BLaER1 (cell line): ENCODE measurements around the gene LILRB1.
"Not testable (repeated sequence)": the region's sequence is repeated elsewhere in the genome, so short reads cannot be mapped to it uniquely, and the experiment has no call there.

Experiments
- H3K27ac ChIP-seq: shearing (Covaris generic); formaldehyde crosslinking; 2 replicates; pipeline ENCODE4 v1.8.1; 2022
- H3K27me3 ChIP-seq: shearing (Covaris generic); formaldehyde crosslinking; 2 replicates; pipeline ENCODE4 v1.8.1; 2022
- H3K36me3 ChIP-seq: shearing (Covaris generic); formaldehyde crosslinking; 2 replicates; pipeline ENCODE4 v1.8.1; 2022
- H3K4me1 ChIP-seq: shearing (Covaris generic); formaldehyde crosslinking; 2 replicates; pipeline ENCODE4 v1.8.1; 2022
- H3K4me2 ChIP-seq: shearing (Covaris generic); formaldehyde crosslinking; 2 replicates; pipeline ENCODE4 v1.8.1; 2022
- H3K4me3 ChIP-seq: shearing (Covaris generic); formaldehyde crosslinking; 2 replicates; pipeline ENCODE4 v1.8.1; 2022
- H3K9ac ChIP-seq: shearing (Covaris generic); formaldehyde crosslinking; 2 replicates; pipeline ENCODE4 v1.8.1; 2022
- H3K9me3 ChIP-seq: shearing (Covaris generic); formaldehyde crosslinking; 2 replicates; pipeline ENCODE4 v1.8.1; 2022
- H4K20me1 ChIP-seq: shearing (Covaris generic); formaldehyde crosslinking; 2 replicates; pipeline ENCODE4 v1.8.1; 2022
- Cebpa-rat ChIP-seq: shearing (Covaris generic); IDR thresholded peaks from 2 replicates; pipeline ENCODE4 v1.8.1; 2022

LILRB1 gene

GRCh38 chr19:54674021-54674617 lies 43.8 kb downstream of the LILRB1 start:
- H3K4me2 ChIP-seq: no peak overlapping the region
- TF ChIP-seq Cebpa-rat: no peak
- no peak overlapping the region for H3K4me3 ChIP-seq
- H3K36me3 ChIP-seq: no peaks in the 10 kb centered on the region
- no peak overlapping the region for H3K27ac ChIP-seq
- peaks cover 25% of the 10 kb centered on the region for H3K4me1 ChIP-seq
- no peaks in the 10 kb centered on the region for H4K20me1 ChIP-seq
- H3K9ac ChIP-seq: no peak overlapping the region
- H3K27me3 ChIP-seq: no peaks in the 10 kb centered on the region
- no peaks in the 10 kb centered on the region for H3K9me3 ChIP-seq

DNA sequence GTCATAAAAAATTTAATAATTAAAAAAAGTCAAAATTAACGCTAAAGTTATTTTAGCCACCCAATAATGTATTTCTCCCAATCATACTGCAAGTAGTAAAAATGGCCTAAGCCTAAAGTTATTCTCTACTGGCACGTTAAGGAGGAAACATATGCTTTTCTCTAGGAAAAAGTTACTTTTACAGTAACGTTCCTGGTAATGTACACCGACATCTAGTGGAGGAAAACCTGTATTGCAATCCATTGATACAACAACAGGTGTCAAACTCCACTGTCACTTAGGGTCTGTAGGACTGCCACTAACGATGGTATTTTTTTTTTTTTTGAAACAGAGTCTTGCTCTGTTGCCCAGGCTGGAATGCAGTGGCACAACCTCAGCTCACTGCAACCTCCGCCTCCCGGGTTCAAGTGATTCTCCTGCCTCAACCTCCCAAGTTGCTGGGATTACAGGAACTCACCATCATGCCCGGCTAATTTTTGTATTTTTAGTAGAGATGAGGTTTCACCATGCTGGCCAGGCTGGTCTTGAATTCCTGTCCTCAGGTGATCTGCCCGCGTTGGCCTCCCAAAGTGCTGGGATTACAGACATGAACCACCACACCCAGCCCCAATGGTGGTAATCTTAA lies 46.0 kb downstream of the LILRB1 start:
- H4K20me1 ChIP-seq, H3K27me3 ChIP-seq, H3K9ac ChIP-seq, H3K27ac ChIP-seq, H3K4me3 ChIP-seq, H3K9me3 ChIP-seq, H3K36me3 ChIP-seq, H3K4me2 ChIP-seq: not testable (repeated sequence)
- H3K4me1 ChIP-seq: peaks cover 16% of the 10 kb centered on the region

- no peaks in the 10 kb centered on the region for H3K9me3 ChIP-seq
- peaks cover 12% of the 10 kb centered on the region; the same call in 1 of the 2 replicates for H3K4me1 ChIP-seq
- no peak overlapping the region for H3K27ac ChIP-seq
Measured at GRCh38 chr19:54677217-54677616, 46.9 kb downstream of the LILRB1 start.

GRCh38 chr19:54681596-54681995 lies 51.3 kb downstream of the LILRB1 start:
- H3K27ac ChIP-seq, H3K4me3 ChIP-seq, H3K9ac ChIP-seq, H4K20me1 ChIP-seq, H3K4me2 ChIP-seq, H3K9me3 ChIP-seq, H3K4me1 ChIP-seq, H3K36me3 ChIP-seq, H3K27me3 ChIP-seq: not testable (repeated sequence)

More at GRCh38 chr19:54677217-54677616, 46.9 kb downstream of the LILRB1 start:
- Histone ChIP-seq H3K27me3 (no peaks in the 10 kb centered on the region), H3K4me3 (no peak overlapping the region), H3K4me2 (no peak overlapping the region), H3K36me3 (no peaks in the 10 kb centered on the region), H4K20me1 (no peaks in the 10 kb centered on the region), H3K9ac (no peak overlapping the region)
- no peak for TF ChIP-seq Cebpa-rat

DNA sequence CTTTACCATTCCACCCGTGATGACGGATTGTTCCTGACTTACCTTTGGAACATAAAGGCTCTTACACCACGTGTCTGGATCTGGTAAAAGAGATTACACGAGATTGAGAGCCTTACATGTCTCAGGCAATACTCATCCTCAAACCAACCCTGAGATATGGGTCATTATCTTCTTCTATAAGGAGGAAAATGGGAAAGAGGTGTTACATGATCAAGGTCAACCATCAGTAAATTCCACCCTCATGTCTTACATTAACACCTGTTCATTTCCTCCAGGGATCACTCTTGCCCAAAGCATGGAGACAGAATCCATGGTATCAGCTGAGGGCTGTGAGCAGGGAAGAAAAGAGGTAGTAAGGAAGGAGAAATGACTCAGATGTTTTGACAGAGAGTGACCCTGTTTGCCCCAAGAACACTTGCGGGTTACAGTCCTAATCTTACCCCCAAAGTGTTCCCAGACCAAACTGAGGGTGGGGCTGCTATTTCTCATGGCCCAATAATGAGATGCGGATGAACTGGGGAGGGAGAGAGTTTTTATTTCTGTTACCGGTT lies 52.1 kb downstream of the LILRB1 start:
- no peak overlapping the region for H3K27ac ChIP-seq
- H4K20me1 ChIP-seq: no peaks in the 10 kb centered on the region
- H3K4me2 ChIP-seq: no peak overlapping the region
- H3K36me3 ChIP-seq: no peaks in the 10 kb centered on the region
- 0 out of 2 replicates have a peak, but pooled peaks cover under 1% of the 10 kb centered on the region for H3K4me1 ChIP-seq
- no peak overlapping the region for H3K9ac ChIP-seq
- H3K4me3 ChIP-seq: no peak overlapping the region
- H3K9me3 ChIP-seq: no peaks in the 10 kb centered on the region
- no peak for TF ChIP-seq Cebpa-rat
- H3K27me3 ChIP-seq: no peaks in the 10 kb centered on the region

GRCh38 chr19:54684527-54684926 lies 54.2 kb downstream of the LILRB1 start:
- no peak for TF ChIP-seq Cebpa-rat

More at GRCh38 chr19:54684527-54684926, 54.2 kb downstream of the LILRB1 start:
- no peaks in the 10 kb centered on the region for H3K9me3 ChIP-seq
- no peak overlapping the region for H3K27ac ChIP-seq
- no peaks in the 10 kb centered on the region for H4K20me1 ChIP-seq
- H3K27me3 ChIP-seq: no peaks in the 10 kb centered on the region
- H3K4me3 ChIP-seq: no peak overlapping the region
- H3K9ac ChIP-seq: no peak overlapping the region
- no peaks in the 10 kb centered on the region for H3K36me3 ChIP-seq
- no peaks in the 10 kb centered on the region for H3K4me1 ChIP-seq
- no peak overlapping the region for H3K4me2 ChIP-seq
